HG03103 (cell line): Measurements from ENCODE around the gene TRIM4.
"Not testable (repeated sequence)": the region's sequence is repeated elsewhere in the genome, so short reads cannot be mapped to it uniquely, and the experiment has no call there.

Source experiments
- ATAC-seq: cut with Tn5 transposase; IDR thresholded peaks from one replicate; pipeline ENCODE4 v1.9.1; 2021; ENCODE audit warnings: low read depth; ENCODE audit not compliant: unreplicated experiment

The TRIM4 gene

DNA sequence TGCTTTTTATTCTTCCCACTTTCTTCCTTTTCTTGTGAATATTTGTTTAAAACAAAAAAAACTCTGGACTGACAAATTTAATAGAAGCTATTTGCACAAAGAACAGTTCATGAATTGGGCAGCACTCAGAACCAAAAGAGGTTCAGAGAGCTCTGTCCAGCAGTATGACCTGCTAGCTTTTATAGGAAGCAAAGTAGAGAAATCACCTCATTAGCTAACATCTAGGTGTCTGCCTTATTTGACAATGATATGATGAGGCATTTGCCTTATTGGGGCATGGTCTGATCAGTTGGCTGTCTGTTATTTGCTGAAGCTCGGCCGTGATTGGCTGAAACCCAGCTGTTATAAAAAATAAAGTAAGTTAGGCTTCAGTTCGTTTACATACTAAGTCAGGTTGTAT lies 819 bp upstream of the TRIM4 start:
- no peak for ATAC-seq

DNA sequence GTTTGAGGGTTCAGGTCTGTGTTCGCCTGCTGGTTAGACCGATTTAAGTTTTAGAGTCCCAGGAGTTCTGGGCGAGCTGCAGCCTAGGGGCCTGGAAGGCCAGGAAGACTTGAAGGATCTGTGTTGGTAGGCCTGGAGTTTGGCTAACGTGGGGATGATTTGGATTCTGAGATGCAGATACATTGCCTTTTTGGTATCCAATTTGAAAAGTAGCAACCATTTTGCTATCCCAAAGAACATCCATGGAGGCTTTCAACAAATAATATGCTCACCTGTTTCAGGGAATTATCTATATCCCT lies 433 bp upstream of the TRIM4 start:
- no peak for ATAC-seq

DNA sequence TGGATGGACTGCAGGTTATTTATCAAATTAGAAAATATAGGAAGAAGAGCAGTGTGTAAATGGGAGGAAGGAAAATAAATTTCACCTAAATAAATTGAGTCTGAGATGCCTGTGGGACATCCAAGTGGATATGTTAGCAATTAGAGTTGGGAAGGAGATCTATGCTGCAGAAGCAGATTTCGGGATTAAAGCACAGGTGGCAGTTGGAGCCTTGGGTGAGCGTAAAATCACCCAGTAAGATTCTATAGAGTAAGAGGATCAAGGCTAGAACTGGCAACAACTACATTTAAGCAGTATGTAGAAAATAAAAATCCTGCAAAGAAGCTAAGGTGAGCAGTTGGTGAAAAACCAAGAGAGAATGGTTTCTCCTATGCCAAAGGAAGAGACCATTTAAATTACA lies 8.4 kb downstream of the TRIM4 start:
- ATAC-seq = no peak

DNA sequence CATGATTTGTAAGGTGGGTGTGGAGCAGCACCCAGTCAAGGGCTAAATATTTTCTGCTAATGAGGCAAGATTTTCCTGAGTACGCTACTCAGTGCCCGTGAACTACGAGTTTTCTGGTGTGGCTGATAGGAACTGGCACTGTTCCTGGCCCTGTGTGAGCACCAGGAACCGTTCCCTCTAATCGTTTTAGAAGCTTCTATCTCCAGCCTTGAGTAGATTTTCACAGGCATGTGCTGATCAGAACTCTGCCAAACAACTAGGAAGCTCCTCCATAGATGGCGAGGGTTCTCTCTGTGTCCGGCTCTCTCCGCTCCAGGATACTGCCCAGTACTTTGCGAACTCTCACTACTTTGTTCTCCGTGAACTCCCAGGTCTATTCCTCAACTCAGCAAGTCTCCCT lies 17.7 kb downstream of the TRIM4 start:
- ATAC-seq = no peak

DNA sequence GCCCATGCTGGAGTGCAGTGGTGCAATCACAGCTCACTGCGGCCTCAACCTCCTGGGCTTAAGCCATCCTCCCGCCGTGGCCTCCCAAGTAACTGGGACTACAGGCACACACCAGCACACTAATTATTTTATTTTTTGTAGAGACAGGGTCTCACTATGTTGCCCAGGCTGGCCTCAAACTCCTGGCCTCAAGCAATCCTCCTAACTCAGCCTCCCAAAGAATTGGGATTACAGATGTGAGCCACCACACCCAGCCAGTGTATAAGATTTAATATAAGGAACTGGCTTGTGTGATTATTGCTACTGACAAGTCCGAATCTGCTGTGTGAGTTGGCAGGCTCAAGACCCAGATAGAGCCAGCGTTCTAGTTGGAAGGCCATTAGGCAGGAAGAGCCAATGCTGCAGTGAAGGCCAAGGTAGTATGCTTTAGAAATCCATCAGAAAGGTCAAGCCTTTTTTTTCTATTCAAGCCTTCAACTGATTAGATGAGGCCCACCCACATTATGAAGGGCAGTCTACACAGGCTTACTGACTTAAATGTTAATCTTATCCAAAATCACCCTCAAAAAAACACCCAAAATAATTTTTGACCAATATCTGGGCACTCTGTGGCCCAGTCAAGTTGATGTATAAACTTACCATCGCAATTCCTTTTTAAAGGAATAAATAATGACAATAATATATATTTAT lies 19.4 kb downstream of the TRIM4 start:
- no peak for ATAC-seq

DNA sequence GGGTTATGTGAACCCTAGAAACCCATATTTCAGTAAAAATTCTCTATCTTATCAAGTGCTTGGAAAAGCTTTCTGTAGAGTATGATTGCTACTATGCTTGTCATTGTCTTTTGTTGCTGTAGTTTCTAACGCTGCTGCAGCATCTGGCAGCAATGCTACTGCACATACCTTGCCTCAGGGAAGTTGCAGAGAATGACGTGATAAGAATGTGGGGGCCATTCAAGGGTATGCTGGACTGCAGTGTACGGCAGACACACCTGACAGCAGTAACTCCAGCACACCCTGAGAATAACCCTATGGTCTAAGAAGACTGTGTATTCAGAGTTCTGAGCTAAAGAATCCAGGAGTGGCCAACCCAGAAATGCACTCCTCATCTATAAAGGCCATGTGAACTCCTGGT lies 20.5 kb downstream of the TRIM4 start:
- ATAC-seq = no peak

DNA sequence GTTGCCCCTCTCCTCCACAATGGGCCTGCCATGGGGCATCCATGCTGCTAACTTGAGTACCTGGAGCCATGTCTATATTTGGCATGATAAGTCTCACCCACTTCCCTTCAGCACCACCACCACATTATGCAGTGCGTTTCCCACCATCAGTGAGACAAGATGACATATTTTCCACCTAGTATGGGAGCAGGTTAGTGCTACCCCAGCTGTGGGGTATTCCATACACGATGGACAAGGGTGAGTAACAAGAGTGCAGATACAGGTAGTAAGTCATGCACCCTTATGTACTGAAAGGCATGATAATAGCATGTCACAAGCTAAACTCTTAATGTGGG lies 21.3 kb downstream of the TRIM4 start:
- ATAC-seq = no peak

DNA sequence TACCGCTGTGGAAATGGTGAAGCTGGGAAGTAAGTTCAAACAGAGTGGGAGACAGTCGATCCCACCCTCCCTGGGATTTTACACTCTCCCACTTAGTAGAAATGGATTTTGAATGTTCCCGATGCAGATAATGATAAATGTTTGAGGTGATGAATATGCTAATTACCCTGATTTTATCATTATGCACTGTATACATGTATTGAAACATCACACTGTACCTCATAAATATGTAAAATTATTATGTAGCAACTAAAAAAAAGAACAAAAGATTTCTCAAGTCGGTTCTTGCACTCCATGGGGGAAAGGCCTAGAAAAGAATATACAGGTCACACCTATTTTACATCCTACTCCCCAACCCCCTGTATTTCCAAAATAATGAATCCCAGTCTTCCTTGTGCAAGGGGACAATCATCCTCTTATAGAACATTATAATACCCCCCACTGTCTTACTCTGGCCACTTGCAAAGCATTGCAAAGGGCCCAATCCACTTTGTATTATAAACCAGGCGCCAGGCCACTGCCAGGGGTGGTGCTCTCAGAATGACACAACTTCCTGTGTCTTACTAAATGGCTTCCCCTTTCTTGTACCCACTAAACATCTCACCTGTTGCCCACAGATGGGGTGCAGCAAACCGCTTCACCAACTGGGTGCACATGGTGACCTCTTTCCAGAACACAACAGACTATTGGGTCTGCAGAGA lies 21.9 kb downstream of the TRIM4 start:
- ATAC-seq = no peak

DNA sequence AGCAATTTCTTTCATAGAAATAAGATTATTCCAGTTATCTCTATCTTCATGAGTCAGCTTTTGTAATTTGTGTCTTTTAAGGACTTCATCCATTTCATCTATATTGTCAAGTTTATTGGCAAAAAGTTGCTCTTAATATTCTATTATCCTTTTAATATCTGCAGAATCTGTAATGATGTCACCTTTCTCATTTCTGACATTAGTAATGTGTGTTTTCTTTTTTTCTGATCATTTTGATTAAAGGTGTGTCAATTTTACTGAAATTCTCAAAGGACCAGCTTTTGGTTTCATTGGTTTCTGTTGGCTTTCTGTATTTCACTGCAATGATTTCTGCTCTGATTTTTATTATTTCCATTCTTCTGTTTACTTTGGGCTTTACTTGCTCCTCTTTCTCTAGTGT lies 24.6 kb downstream of the TRIM4 start:
- ATAC-seq = no peak

DNA sequence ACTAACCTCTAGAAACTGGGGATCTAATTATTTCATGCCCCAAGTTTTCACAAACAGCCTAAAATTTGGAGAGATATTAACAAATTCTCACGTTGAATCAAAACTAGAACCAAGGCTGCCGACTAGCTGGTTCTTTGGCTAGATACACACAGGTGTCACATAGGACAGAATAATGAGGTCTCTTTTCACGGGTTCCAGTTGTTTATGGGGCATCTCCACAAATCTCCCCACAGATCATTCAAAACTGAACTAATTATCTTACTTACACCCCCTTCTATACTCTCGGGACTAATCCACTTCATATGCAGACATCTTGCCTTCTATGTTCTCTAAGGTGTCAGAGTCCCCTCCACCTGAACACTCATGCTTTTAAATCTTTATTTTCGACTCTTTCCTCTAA lies 26.1 kb downstream of the TRIM4 start:
- ATAC-seq = no peak

DNA sequence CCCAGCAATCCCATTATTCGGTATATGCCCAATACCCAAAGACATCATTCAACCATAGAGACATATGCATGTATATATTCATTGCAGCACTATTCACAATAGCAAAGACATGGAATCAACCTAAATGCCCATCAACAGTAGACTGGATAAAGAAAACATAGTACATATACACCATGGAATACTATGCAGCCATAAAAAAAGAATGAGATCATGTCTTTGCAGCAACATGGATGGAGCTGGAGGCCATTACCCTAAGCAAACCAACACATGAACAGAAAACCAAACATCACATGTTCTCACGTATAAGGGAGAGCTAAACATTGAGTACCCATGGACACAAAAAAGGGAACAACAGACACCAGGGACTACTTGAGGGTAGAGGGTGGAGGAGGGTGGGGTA lies 29.0 kb downstream of the TRIM4 start:
- ATAC-seq = not testable (repeated sequence)

DNA sequence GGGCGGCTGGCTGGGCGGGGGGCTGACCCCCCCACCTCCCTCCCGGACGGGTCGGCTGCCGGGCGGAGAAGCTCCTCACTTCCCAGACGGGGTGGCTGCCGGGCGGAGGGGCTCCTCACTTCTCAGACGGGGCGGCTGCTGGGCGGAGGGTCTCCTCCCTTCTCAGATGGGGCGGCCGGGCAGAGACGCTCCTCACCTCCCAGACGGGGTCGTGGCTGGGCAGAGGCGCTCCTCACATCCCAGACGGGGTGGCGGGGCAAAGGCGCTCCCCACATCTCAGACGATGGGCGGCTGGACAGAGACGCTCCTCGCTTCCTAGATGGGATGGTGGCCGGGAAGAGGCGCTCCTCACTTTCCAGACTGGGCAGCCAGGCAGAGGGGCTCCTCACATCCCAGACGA lies 31.0 kb downstream of the TRIM4 start:
- not testable (repeated sequence) for ATAC-seq

DNA sequence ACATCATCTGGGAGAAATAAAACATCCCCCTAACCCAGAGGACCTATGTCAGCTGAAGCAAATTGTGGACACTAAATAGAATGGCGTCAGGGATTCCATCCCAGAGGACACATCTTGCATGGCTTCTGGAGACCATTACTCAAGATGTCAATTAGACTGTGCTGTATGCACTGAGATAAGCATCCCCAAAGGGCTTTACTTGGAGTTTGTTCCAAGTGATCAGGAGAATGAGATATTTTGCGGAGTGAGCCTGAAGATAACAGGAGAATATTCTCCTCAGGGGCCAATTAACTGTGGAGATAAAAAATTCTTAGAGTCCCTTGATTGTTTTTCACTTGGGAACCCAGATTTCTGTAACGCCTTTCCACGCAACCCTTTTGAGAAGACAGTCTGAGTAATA lies 38.0 kb downstream of the TRIM4 start:
- ATAC-seq = no peak

DNA sequence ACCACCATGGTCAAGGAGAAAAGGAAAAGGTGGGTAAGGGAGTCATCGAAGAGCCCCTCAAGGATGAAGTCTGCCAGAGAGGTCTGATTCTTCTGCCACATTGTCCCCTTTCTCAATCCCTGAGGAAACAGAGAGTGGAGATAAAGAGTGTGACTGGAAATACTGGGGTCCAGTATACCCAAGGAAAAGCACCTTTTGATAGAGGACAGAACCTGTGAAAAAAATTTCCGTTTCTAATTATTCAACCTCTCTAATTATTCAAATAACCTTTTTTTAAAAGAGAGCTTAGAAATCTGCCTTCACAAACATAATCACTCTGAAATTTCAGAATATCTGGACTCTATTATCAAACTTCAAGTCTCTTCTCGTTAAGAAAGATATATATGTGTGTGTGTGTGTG lies 42.4 kb downstream of the TRIM4 start, which contains the start of gene OR2AE1:
Gene OR2AE1, minus strand, starts transcription at position 101 of the 400 bp plus-strand sequence. Its CDS starts 0 bp downstream, at position 101.
- ATAC-seq = no peak

DNA sequence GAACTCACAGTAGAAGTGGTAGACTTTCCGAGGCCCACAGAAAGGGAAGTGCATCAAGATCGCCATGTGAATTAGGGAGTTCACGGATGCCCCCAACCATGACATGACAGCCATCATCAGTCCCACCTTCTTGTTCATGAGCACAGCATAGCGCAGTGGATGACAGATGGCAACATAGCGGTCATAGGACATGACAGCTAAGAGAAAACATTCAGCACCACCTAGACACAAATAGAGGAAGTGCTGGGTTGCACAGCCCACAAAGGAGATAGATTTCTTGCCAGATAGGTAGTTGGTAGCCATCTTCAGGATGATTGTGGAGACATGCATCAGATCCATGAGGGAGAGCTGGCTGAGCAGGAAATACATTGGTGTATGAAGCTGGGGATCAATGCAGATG lies 42.8 kb downstream of the TRIM4 start:
- no peak for ATAC-seq

DNA sequence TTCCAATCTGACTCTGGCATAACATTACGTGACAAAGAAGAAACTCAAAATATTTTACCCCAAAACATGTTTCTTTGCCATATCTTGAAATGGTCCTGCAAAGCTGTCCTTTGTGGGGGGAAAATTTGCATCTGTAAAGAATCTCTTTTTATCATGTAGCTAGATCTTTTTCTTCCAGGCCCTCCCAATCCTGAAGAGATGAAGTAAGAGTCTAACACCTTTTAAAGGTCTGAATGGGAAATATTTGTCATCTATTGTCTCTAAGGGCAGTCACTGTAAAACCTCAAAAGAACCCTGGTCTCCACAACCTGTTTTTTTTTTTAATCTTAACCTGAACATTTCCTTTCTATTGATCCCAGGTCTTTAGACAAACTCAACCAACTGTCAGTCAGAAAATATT lies 51.1 kb downstream of the TRIM4 start:
- ATAC-seq = no peak

DNA sequence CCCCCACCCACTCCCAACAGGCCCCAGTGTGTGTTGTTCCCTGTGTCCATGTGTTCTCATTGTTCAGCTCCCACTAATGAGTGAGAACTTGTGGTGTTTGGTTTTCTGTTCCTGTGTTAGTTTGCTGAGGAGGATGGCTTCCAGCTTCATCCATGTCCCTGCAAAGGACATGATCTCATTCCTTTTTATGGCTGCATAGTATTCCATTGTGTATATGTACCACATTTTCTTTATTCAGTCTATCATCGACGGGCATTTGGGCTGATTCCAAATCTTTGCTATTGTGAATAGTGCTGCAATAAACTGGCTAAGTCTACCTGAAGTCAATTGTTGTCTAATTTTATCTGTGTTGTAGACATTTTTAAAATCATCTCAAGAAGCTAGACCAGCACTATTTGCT lies 51.9 kb downstream of the TRIM4 start:
- not testable (repeated sequence) for ATAC-seq

DNA sequence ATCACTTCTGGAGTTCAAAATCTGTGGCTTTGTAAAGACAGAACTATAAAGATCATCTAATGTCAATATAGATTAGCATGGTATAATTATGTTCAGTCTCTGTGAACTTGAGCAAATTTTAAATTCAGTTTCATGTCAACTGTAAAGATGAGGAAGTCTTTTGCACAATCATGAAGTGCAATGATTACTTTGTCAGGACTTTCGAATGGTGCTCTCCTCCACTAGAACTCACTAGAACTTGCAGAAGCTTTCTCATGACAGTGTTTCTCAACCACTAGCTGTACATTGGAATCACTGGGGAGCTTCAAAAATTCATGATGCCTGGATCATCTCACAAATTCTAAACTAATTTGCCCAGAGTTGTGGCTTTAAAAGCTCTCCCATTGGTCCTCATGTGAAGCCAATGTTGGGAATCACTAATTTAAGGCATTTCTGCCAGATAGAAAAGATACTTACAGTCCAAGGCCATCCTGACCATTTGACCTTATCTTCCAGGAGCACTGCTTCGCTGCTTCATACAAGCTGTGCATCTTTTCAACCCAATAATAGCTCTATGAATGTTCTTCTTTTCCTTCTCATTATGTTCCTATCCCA lies 55.4 kb downstream of the TRIM4 start:
- ATAC-seq = no peak

DNA sequence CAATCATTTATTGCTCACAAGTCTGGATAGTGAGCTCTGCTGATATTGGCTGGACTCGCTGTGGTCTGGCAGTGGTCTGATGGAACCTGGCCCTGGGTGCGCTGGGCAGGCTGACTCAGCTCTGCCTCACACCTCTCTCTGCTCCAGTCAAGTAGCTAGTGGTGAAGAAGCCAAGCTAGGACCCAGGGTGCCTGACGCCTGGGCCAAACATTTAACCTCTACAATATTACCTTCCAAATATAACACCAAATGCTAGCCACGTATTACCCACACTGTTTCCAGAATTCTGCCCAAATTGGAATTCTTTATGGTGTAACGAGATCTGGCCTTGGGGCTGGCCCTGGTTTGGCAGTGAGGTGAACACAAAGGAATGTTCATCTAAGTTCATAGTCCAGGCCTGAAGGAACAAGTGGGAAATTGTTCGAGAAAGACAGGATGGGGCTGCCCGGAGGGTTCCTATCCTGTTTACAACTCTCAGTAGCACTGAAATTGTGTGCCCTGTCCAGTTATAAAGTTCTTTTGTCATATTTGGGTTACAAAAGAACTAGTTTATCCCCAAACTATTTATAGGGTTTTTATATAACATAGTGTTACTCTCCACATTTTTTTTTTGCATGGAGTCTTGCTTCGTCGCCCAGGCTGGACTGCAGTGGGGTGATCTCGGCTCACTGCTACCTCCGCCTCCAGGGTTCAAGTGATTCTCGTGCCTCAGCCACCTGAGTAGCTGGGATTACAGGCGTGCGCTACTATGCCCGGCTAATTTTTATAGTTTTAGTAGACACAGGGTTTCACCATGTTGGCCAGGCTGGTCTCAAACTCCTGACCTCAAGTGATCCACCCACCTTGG lies 58.8 kb downstream of the TRIM4 start:
- ATAC-seq = no peak

DNA sequence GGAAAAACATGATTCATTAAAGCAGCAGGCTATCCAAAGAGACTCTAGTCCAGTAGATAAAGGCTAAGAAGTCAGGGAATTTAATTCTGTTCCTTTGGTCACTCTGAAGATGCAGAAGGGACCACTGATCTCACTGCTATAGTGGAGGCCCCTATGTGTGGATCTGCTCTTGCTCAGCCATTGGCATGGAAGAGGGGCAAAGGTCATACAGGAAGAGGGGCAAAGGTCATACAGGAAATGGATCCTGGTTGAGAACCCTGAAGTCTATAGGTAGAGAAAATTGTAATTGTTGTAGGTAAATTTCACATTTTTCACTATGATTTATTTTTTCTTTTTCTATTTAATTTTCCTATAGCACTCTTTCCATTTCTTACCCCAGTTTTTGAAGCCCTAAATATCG lies 64.1 kb downstream of the TRIM4 start:
- ATAC-seq = no peak

DNA sequence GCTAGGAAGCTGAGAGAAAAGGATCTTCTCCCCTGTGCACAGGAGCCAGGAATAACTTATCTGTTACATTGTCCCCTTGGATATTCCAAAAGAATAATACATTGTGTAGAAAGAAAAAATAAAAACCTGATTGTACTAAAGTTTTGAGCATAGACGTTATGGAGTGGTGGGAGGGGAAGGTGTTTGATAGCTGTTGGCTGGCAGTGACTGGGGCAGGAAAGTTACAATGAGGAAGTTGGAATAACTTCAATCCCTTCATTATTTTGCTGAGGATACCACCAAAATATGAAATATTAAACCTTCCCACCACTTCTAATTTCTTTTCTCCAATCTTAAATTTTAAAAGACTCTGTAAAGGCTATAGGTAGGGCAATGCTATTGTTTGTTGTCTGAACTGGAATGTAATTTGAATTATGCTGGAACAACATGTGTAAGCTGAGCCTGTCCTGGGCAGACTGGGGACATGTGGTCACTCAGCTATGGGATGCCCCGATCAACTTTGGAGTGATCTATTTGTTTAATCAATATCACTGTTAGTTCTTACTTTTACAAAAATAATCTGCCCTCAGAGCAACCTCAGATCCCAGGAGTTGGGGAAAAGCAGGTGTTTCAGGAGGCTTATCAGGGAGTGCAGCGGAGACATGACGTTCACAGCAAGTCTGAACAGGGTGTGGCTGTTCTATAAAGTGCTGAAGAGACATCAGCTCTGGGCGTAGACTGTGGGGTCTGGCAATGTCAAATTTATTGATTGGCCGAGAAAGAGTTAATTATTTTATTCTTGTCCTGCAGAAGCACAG lies 70.7 kb downstream of the TRIM4 start:
- ATAC-seq = no peak
